DLD1 (cell line): ENCODE results near the gene CCDC80.

ENCODE experiments used
- in situ Hi-C: cut with HindIII; loops from 2 replicates; pipeline ENCODE4 v1.10.0; 2017; ENCODE audit warnings: low sequenced_read_pairs

The CCDC80 gene, protein sequence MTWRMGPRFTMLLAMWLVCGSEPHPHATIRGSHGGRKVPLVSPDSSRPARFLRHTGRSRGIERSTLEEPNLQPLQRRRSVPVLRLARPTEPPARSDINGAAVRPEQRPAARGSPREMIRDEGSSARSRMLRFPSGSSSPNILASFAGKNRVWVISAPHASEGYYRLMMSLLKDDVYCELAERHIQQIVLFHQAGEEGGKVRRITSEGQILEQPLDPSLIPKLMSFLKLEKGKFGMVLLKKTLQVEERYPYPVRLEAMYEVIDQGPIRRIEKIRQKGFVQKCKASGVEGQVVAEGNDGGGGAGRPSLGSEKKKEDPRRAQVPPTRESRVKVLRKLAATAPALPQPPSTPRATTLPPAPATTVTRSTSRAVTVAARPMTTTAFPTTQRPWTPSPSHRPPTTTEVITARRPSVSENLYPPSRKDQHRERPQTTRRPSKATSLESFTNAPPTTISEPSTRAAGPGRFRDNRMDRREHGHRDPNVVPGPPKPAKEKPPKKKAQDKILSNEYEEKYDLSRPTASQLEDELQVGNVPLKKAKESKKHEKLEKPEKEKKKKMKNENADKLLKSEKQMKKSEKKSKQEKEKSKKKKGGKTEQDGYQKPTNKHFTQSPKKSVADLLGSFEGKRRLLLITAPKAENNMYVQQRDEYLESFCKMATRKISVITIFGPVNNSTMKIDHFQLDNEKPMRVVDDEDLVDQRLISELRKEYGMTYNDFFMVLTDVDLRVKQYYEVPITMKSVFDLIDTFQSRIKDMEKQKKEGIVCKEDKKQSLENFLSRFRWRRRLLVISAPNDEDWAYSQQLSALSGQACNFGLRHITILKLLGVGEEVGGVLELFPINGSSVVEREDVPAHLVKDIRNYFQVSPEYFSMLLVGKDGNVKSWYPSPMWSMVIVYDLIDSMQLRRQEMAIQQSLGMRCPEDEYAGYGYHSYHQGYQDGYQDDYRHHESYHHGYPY

GRCh38 chr3:112640930-112641801 is at the start of gene CCDC80:
Gene CCDC80, minus strand, starts transcription at chr3:112641143. Its CDS starts 1,238 bp downstream, at chr3:112639905.
- in situ Hi-C loops = loop anchor here (25.0 kb wide), 1 partner anchor 346 kb away; the partner anchor contains the start of genes CD200R1 and GTPBP8

DNA sequence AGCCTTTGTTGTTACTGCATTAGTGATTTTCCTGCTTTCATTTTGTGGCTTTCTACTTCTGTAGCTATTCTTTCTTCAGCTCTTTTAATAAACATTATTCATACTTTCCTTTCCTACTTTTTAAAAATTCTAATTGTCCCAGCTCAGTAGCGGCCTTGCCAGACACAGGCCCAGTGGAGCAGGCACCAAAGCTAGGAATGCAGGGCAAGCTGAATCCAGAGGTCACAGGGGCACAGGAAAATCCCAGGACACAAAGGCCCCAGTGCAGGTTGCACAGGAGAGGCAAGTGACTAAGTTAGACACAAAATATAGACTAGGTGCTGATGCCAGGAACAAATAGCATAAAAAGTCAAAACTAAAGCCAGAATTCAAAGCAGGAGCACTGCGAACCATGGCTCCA is 49.0 kb upstream of the CCDC80 start:
- in situ Hi-C loops = no loop called here

DNA sequence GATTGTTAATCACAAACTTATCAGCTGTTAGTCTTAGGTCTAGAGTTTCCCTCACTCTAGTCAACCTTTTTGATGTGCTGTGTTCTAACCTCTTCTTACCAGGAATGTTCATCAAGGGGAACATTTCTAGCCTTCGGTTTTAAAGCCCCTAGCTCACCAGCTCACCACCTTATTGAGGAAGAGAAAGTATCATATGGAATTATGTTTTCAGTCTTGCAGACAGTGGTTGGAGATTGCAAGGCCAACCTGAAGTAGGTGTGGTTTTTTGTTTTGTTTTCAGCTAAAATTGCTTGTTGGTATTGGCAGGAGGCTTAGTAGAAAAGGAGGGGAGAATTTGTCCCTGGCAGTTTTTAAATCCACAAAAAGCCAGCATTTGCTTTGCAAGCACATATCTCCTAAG is 48.4 kb upstream of the CCDC80 start:
- in situ Hi-C loops = no loop called here

DNA sequence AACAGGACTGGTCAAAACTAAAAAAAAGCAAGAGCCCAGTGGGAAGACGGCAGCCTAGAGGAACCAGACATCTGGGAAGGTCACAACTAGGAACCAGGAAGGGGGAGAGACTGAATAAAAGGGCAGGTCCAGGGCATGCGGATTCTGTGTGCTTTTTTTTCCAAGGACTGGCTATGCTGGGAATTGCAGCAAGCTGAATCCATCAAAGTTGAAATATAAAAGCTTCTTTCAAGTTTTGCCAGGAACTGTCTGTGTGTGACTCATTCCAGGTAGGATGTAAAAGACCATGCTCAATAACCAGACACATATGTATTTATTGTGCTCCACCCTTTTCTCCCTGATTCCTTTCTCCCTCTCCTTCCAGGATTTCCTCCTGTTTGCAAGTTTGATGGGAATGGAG is 47.9 kb upstream of the CCDC80 start:
- in situ Hi-C loops = no loop called here

DNA sequence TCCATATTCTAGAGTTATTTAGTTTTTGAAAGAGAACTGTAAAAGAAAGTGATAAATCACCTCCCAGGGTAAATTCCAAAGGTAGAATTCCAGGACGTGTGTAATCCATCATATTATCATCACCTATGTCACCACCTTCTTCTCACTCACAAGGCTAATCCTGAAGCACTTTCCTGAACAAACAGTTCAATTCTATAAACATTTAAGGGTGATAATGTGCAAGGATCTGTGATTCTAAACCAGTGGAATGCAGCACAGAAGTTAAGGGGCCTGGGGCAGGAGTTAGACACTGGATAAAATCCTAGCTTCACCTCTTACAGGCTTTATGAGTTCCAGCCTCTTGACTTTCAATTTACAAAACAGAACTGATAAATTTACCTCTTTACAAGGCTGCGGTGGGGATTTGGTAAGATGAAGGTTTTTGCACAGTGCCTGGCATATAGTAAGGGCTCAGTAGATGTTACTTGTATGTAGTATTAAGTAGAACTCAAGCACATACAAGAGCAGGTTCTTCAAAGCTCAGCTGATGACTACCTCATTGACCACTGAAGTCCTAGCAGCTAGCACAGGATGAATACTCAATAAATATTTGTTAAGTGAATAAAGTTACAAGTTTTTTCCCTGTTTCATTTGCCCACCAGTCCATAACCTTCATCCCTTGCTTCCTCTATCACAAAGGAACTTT is 47.3 kb upstream of the CCDC80 start:
- in situ Hi-C loops = no loop called here

GRCh38 chr3:112687616-112688015 is 46.7 kb upstream of the CCDC80 start:
- in situ Hi-C loops = no loop called here

DNA sequence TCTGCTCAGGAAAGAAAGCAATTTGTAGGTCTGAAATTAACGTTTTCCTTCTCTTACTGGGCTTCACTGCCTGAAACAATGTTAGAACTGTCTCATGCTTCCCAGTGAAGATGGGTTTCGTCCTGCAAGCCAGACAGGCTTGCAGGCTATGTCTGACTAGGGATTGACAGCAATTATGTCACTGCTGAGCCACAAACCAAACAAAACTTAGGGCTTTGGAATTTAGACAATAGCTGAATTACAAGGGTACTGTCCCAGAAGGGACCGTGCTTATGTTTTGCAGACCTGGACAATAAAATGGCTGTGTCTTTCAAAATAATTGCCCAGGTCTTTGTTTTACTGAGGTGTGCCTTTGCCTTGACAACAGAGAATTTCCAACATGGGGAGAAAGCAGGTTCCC is 46.3 kb upstream of the CCDC80 start:
- in situ Hi-C loops = no loop called here

GRCh38 chr3:112685956-112686799 is 45.2 kb upstream of the CCDC80 start:
- in situ Hi-C loops = no loop called here

GRCh38 chr3:112685420-112685819 is 44.5 kb upstream of the CCDC80 start:
- in situ Hi-C loops = no loop called here

- in situ Hi-C loops = no loop called here
Measured at GRCh38 chr3:112682361-112682760, 41.4 kb upstream of the CCDC80 start.

GRCh38 chr3:112681822-112682325 is 40.9 kb upstream of the CCDC80 start:
- in situ Hi-C loops = no loop called here

DNA sequence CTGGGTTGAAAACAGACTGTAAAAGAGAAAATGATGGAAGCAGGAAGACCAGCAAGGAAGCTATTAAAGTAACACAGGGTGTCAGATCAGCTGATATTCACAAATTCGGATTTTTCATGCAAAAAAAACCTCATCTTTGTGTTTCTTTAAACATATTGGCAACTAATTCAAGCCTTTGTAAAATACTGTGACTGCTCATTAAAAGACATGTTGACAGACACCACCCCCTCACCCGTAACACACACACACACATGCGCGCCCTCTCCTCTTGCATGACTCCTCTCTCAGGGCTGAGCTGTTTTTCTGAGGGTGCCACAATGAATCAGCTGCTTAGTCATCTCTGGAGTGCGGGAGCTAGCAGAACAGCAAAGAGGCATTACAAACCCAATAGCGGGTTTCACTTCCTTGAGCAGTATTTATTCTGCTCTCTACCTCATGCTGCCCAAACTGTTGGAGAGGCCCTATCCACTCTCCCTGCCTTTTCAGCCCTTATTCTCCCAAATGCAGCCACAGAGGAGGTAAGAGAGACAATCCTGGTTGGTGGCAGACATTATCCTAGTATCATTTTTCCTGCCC is 35.8 kb upstream of the CCDC80 start:
- in situ Hi-C loops = no loop called here

GRCh38 chr3:112675943-112676535 is 35.1 kb upstream of the CCDC80 start:
- in situ Hi-C loops = no loop called here

GRCh38 chr3:112675349-112675748 is 34.4 kb upstream of the CCDC80 start:
- in situ Hi-C loops = no loop called here

DNA sequence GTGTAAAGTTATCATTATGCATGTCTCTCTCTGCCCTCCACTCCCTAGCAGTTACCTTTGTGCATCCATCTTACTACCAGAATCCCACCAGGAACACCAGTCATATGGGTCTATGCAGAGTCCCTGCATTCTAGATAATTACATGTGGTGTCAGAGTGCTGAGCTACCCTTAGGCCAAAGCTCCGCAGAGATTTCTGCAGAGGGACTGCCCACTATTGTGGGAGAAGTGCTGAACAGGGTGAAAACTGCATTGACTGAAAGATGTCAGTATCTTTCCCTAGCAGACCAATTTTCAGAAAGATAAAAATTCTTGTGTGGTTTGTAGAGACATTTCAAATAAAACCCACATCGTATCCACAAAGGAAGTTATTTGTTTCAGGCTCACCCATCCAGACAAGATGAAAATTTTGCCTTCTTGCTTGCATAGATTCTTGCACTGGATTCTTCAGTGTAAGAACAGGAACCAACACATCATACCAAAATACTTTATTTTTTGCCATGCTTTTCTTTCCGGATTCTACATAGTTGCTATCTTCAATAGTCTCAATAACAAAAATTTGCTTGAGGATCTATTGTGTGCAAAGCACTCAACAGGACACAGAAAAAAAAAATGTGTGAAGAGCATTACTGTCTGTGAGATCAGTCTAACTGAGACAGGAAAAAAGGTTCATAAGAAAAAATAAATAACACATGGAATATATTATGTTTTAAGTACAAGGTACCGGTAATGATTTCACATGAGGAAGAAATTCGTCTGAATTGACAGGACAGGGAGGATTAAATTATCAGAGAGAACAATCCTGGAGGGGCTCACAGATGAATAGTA is 32.0 kb upstream of the CCDC80 start:
- in situ Hi-C loops = no loop called here

DNA sequence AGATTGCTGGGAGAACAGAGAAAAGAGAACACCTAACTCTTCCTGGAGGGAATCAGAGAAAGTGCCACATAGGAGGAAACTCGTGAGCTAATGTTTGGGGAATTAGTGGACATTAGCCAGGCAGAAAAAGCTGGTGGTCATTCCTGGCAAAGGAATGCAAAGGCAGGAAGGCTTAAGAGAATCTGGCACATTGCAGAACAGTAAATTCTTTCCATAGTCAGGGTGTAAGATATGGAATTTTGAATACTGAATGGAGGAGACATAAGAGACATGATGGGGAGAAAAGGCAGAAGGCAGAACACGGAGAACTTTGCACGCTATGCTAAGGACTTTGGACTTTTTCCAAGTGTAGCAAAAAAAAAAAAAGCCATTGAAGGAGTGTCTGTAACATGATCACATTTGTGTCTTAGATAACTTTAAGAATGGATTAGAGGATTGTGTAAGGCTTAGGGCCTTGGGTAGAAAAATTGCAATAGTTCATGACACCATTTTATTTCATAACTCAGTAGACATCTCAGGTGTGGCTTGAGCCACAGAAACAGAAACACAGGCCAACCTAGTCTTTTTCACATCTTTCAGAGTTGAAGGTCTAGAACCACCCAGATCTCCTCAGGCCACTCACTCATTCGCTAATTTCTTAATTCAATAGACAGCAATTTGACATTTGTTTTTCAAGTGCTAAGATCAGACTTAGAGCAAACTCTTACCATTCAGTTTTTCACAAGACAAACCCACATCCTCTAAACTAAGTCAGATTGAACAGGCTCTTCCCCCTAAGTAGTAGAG is 31.2 kb upstream of the CCDC80 start:
- in situ Hi-C loops = no loop called here

- in situ Hi-C loops = no loop called here
Measured at GRCh38 chr3:112670824-112671223, 29.9 kb upstream of the CCDC80 start.
